HL-60/S4 (cell line): Measurements from ENCODE around the gene CRELD1.

Experiments used
- in situ Hi-C: fragments of 300-500 bp; cut with MboI; formaldehyde crosslinking; loops from 2 replicates; pipeline ENCODE4 v1.14.3; 2022; ENCODE audit warnings: low sequenced_read_pairs

CRELD1 gene

GRCh38 chr3:9903904-9904303 lies 29.7 kb upstream of the CRELD1 start:
- in situ Hi-C loops, result no loop called here

- in situ Hi-C loops, result no loop called here
These were observed 27.2 kb upstream of the CRELD1 start for GRCh38 chr3:9906480-9906879.

DNA sequence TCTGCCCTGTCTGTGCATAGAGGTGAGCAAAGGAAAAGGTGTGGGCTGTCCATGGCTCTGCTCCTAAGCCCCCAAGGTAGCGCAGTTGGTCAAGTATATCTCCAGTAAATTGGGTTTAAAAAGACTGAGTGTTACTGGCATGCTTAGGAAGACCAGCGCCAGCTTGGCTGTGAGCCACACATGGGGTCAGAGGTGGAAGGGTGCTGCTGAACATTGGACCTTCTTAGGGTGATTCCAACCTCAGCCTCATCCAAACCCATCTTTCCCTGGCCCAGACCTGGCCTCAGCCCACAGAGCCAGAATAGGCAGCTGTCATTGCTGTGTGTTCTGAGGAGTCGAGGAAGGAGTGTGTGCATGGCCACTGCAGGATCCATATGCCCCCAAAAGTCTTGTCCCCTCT lies 25.3 kb upstream of the CRELD1 start:
- in situ Hi-C loops, result no loop called here

- in situ Hi-C loops, result no loop called here
These were observed 24.2 kb upstream of the CRELD1 start for GRCh38 chr3:9909221-9910013.

DNA sequence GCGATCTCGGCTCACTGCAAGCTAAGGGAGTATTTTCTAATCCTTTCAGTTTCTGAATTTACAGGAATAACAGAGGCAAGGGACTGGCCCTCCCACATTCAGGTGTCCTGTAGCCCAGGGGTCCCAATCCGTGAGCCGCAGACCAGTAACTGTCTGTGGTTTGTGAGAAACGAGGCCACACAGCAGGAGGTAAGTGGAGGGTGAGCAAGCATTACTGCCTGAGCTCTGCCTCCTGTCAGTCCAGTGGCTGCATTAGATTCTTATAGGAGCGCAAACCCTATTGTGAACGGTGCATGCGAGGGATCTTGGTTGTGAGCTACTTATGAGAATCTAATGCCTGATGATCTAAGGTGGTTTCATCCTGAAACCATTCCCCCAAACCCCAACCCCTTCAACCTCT lies 21.8 kb upstream of the CRELD1 start:
- in situ Hi-C loops, result no loop called here

DNA sequence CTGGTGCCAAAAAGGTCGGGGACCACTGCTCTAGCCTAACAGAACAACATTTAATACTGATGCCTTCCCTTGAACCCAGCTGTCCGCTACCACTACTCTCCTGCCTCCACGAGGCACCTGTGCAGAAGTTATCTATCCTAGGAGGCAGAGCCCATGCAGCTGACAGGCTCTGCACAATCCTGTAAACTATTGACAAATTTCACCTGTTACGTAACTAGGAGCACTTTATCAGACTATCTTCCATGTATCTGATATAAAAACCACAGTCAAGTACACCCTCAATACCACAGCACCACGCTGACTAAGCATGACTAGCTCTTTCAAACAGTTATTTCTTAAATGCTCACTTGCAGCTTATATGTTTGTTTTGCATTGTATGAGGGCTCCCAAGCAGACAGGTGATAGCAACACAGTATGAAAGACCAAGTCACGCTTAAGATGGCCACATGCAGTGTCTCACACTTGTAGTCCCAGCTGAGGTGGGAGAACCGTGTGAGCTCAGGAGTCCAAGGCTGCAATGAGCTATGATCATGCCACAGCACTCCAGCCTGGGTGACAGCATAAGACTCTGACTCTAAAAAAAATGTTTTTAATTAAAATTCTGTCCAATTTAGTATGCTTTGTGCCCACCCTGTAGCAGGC lies 21.2 kb upstream of the CRELD1 start:
- in situ Hi-C loops, result no loop called here

DNA sequence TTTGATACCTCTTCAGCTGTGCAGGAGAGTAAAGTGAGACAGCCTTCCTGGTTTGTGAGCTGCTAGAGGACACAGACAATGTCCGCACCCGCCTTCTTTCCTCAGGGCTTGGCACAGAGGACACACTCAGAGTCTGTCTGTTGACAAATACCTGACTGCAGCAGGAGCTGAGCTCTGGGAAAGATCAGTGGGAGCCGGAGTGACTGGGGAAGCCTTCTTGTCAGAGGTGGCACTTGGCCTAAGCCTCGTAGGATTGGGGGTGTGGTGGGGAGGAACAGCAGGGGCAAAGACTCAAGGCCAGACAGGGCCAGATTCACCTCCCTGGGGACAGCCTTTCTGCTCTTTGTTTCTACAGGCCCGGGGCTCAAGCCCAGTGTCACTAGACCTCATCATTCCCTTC lies 20.0 kb upstream of the CRELD1 start:
- in situ Hi-C loops, result no loop called here

- in situ Hi-C loops, result no loop called here
These were observed 19.6 kb upstream of the CRELD1 start for GRCh38 chr3:9914011-9914410.

GRCh38 chr3:9914559-9915253 lies 18.9 kb upstream of the CRELD1 start:
- in situ Hi-C loops, result no loop called here

- in situ Hi-C loops, result no loop called here
These were observed 18.1 kb upstream of the CRELD1 start for GRCh38 chr3:9915254-9916141.

DNA sequence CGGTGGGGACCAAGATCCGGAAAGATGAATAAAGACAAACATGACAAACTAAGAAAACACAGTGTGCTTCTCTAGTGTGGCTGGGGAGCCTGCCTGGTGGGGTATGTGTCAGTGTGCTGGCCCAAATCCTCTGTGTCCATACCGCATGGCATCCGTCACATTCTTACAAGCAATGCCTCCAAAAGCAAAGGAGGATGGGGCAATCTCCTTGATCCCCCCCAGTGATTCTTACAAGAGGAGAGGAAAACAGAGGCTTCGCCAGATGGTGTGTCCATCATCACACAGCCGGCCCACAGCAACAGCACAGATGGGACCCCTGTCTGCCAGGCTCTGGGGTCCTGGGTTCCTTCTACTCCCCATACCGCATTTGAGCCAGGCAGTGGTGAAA lies 17.3 kb upstream of the CRELD1 start:
- in situ Hi-C loops, result no loop called here

DNA sequence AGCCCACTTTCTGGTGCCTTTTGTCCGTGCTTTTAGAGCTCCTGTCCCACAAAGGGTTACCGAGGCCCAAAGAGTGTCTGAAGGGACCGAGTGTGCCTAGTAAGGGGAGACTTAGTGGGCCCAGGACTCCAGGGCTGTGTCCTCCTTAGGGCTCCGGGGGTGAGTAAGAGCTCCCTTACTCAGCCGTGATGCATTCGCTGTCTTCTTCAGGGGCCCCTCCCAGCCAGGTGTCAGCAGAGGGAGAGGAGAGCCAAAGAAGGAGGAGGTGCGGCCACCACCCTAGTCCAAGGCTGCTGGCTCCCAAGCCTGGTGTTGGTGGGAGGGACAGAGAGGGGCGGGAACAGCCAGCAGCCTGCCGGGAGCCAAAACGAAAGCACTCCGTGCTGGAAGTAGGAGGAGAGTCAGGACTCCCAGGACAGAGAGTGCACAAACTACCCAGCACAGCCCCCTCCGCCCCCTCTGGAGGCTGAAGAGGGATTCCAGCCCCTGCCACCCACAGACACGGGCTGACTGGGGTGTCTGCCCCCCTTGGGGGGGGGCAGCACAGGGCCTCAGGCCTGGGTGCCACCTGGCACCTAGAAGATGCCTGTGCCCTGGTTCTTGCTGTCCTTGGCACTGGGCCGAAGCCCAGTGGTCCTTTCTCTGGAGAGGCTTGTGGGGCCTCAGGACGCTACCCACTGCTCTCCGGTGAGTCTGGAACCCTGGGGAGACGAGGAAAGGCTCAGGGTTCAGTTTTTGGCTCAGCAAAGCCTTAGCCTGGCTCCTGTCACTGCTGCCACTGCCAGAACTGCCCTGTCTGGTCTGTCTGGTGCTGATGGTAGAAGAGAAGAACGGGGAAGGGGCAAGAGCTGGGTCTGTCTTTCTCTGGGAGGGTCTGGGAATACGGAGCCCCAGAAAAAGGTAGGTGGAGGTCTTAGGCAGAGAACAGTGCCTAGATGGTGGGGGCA lies 16.6 kb upstream of the CRELD1 start, which contains the start of gene IL17RC:
Gene IL17RC, plus strand, starts transcription at position 365 of the 947 bp plus-strand sequence. Its CDS starts 218 bp downstream, at position 583.
- in situ Hi-C loops, result no loop called here

DNA sequence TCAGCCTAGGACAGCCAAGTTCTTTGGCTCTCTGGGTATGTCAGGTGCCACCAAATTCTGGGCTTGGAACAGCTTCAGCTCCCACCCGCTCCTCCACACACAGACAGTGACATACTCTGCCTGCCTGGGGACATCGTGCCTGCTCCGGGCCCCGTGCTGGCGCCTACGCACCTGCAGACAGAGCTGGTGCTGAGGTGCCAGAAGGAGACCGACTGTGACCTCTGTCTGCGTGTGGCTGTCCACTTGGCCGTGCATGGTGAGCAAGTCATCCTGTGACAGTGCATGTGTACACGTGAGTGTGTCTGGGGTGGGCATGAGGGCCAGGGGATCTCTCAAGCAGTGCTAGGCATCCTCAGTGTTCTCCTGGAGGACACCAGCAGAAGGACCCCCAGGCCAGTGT lies 15.8 kb upstream of the CRELD1 start:
- in situ Hi-C loops, result no loop called here

GRCh38 chr3:9918261-9919038 lies 15.2 kb upstream of the CRELD1 start:
- in situ Hi-C loops, result no loop called here

GRCh38 chr3:9928158-9928557 lies 5.5 kb upstream of the CRELD1 start:
- in situ Hi-C loops, result no loop called here

GRCh38 chr3:9930804-9931418 lies 2.7 kb upstream of the CRELD1 start:
- in situ Hi-C loops, result no loop called here

DNA sequence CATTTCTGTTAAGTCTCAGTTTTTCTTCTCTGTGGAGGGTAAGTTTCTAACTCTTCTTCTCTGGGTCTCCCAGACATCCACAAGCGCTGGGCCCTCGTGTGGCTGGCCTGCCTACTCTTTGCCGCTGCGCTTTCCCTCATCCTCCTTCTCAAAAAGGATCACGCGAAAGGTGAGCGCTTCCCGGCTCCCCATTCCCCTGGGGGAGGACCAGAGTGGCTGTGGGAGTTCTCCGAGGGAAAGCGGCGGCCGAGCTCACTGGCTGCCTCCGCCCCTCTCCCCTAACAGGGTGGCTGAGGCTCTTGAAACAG lies 1.1 kb upstream of the CRELD1 start:
- in situ Hi-C loops, result no loop called here

- in situ Hi-C loops, result no loop called here
These were observed 632 bp upstream of the CRELD1 start for GRCh38 chr3:9932843-9933560.
